ENCODE data around the gene MYO9A. TPM values are rescaled to one million over a fixed set of nuclear protein-coding genes. Genes with fewer than 3 reads are reported as not detected.

Gene MYO9A
- total RNA-seq, 5 donors from 2014 or later (not counting 1 experiment from before 2014, with no cell fraction given): 35.8 to 39.1 (median 38.2) TPM

- H3K4me3 Mint-ChIP-seq: no peak overlapping the region
- ATAC-seq (replicated peaks in 1 of 4): no peak
- Histone ChIP-seq H3K9me3 (no peaks in the 10 kb centered on the region), H3K27ac (ENCODE audit: low read length) (no peak overlapping the region), H3K4me3 (ENCODE audit: control insufficient read depth in 1 of 2, extremely low read depth in 1 of 2, low read length in 1 of 2) (no peak overlapping the region), H3K36me3 (ENCODE audit: control insufficient read depth in 2 of 2, extremely low read depth in 1 of 2, insufficient read depth in 1 of 2, low read length in 1 of 2) (no peaks in the 10 kb centered on the region), H3K4me1 (ENCODE audit: control insufficient read depth in 1 of 2, extremely low read depth in 1 of 2, insufficient read depth in 2 of 2, low read length in 2 of 2) (peaks cover 2 to 8% of the 10 kb centered on the region in 2 experiments), H3K27me3 (replicated peaks in 1 of 2; ENCODE audit: control insufficient read depth in 2 of 2, extremely low read depth in 1 of 2, insufficient read depth in 2 of 2, low read length in 1 of 2) (no peaks in the 10 kb centered on the region)
- H3K27ac Mint-ChIP-seq: no peak overlapping the region
- ChIA-PET POLR2A (interaction anchor here in 1 of 2 donors (0.6 kb wide), 2 partner anchors 14 to 592 kb away, joined by 4 to 6 read pairs; no protein-coding TSS in a partner anchor), CTCF (interaction anchor here in 1 of 2 donors (0.6 kb wide), 1 partner anchor 1289 kb away, joined by 6 read pairs; no protein-coding TSS in a partner anchor)
- no CpG with 5 or more reads among the region's 4 CpGs for WGBS (ENCODE audit: insufficient coverage)
- peaks cover 32 to 47% (median 35%) of the 10 kb centered on the region in 3 donors for H3K4me1 Mint-ChIP-seq
- H3K9me3 Mint-ChIP-seq: no peaks in the 10 kb centered on the region
- DNase-seq: no peak
- H3K27me3 Mint-ChIP-seq: no peaks in the 10 kb centered on the region
- no peaks in the 10 kb centered on the region for H3K36me3 Mint-ChIP-seq
Measured at GRCh38 chr15:72113347-72114031, 4.5 kb downstream of the MYO9A start.

GRCh38 chr15:72112805-72113204, 5.1 kb downstream of the MYO9A start:
- peaks cover 35 to 52% (median 35%) of the 10 kb centered on the region in 3 donors for H3K4me1 Mint-ChIP-seq
- ATAC-seq (replicated peaks in 1 of 4) (no peak), DNase-seq (no peak)
- POLR2A ChIA-PET: interaction anchor here (0.6 to 0.8 kb wide), 2 partner anchors 8 to 14 kb away, joined by 3 to 4 read pairs; no protein-coding TSS in a partner anchor
- CTCF ChIA-PET: interaction anchor here in 1 of 2 donors (0.6 kb wide), 1 partner anchor 1289 kb away, joined by 6 read pairs; no protein-coding TSS in a partner anchor
- no peaks in the 10 kb centered on the region for H3K9me3 ChIP-seq
- no peak overlapping the region for H3K27ac ChIP-seq (ENCODE audit: low read length)
- H3K4me1 ChIP-seq (ENCODE audit: control insufficient read depth in 1 of 2, extremely low read depth in 1 of 2, insufficient read depth in 2 of 2, low read length in 2 of 2): peaks cover 2 to 8% of the 10 kb centered on the region in 2 experiments
- H3K4me3 ChIP-seq (ENCODE audit: control insufficient read depth in 1 of 2, extremely low read depth in 1 of 2, low read length in 1 of 2): no peak overlapping the region
- no peak overlapping the region for H3K4me3 Mint-ChIP-seq
- H3K27ac Mint-ChIP-seq: no peak overlapping the region
- no peaks in the 10 kb centered on the region for H3K36me3 ChIP-seq (ENCODE audit: control insufficient read depth in 2 of 2, extremely low read depth in 1 of 2, insufficient read depth in 1 of 2, low read length in 1 of 2)
- no peaks in the 10 kb centered on the region for H3K27me3 ChIP-seq (replicated peaks in 1 of 2; ENCODE audit: control insufficient read depth in 2 of 2, extremely low read depth in 1 of 2, insufficient read depth in 2 of 2, low read length in 1 of 2)
- no peaks in the 10 kb centered on the region for H3K36me3 Mint-ChIP-seq
- no peaks in the 10 kb centered on the region for H3K27me3 Mint-ChIP-seq
- H3K9me3 Mint-ChIP-seq: no peaks in the 10 kb centered on the region

- Mint-ChIP-seq H3K36me3 (no peaks in the 10 kb centered on the region), H3K4me3 (no peak overlapping the region), H3K4me1 (peaks cover 35 to 50% (median 35%) of the 10 kb centered on the region in 3 donors), H3K9me3 (no peaks in the 10 kb centered on the region), H3K27me3 (no peaks in the 10 kb centered on the region), H3K27ac (no peak overlapping the region)
- POLR2A ChIA-PET: interaction anchor here in 1 of 2 donors (0.7 to 0.8 kb wide), 2 partner anchors 8 to 119 kb away, joined by 3 to 5 read pairs; no protein-coding TSS in a partner anchor
- Histone ChIP-seq H3K9me3 (no peaks in the 10 kb centered on the region), H3K4me1 (ENCODE audit: control insufficient read depth in 1 of 2, extremely low read depth in 1 of 2, insufficient read depth in 2 of 2, low read length in 2 of 2) (peaks cover 2 to 6% of the 10 kb centered on the region in 2 experiments), H3K27ac (ENCODE audit: low read length) (no peak overlapping the region), H3K4me3 (ENCODE audit: control insufficient read depth in 1 of 2, extremely low read depth in 1 of 2, low read length in 1 of 2) (no peak overlapping the region), H3K36me3 (ENCODE audit: control insufficient read depth in 2 of 2, extremely low read depth in 1 of 2, insufficient read depth in 1 of 2, low read length in 1 of 2) (no peaks in the 10 kb centered on the region), H3K27me3 (replicated peaks in 1 of 2; ENCODE audit: control insufficient read depth in 2 of 2, extremely low read depth in 1 of 2, insufficient read depth in 2 of 2, low read length in 1 of 2) (no peaks in the 10 kb centered on the region)
- 100% methylated on average over 2 of the region's 2 CpGs for WGBS (ENCODE audit: insufficient coverage)
- CTCF ChIA-PET: interaction anchor here in 1 of 2 donors (0.5 kb wide), 1 partner anchor 71 kb away, joined by 3 read pairs; no protein-coding TSS in a partner anchor
- DNase-seq: no peak
- no peak for ATAC-seq (replicated peaks in 1 of 4)
Measured at GRCh38 chr15:72112116-72112515, 5.8 kb downstream of the MYO9A start.

GRCh38 chr15:72110355-72110754, 7.6 kb downstream of the MYO9A start:
- H3K36me3 ChIP-seq (ENCODE audit: control insufficient read depth in 2 of 2, extremely low read depth in 1 of 2, insufficient read depth in 1 of 2, low read length in 1 of 2): no peaks in the 10 kb centered on the region
- Mint-ChIP-seq H3K9me3 (no peaks in the 10 kb centered on the region), H3K27me3 (no peaks in the 10 kb centered on the region), H3K4me1 (peaks cover 19 to 32% (median 20%) of the 10 kb centered on the region in 3 donors), H3K4me3 (no peak overlapping the region), H3K27ac (no peak overlapping the region), H3K36me3 (no peaks in the 10 kb centered on the region)
- no peaks in the 10 kb centered on the region for H3K4me1 ChIP-seq (ENCODE audit: control insufficient read depth in 1 of 2, extremely low read depth in 1 of 2, insufficient read depth in 2 of 2, low read length in 2 of 2)
- ChIA-PET CTCF (no interaction called here), POLR2A (no interaction called here)
- H3K27me3 ChIP-seq (replicated peaks in 1 of 2; ENCODE audit: control insufficient read depth in 2 of 2, extremely low read depth in 1 of 2, insufficient read depth in 2 of 2, low read length in 1 of 2): no peaks in the 10 kb centered on the region
- H3K27ac ChIP-seq (ENCODE audit: low read length): no peak overlapping the region
- no peaks in the 10 kb centered on the region for H3K9me3 ChIP-seq
- H3K4me3 ChIP-seq (ENCODE audit: control insufficient read depth in 1 of 2, extremely low read depth in 1 of 2, low read length in 1 of 2): no peak overlapping the region
- no CpG with 5 or more reads among the region's 3 CpGs for WGBS (ENCODE audit: insufficient coverage)
- ATAC-seq (replicated peaks in 1 of 4) (no peak), DNase-seq (no peak)

- Histone ChIP-seq H3K27ac (ENCODE audit: low read length) (no peak overlapping the region), H3K4me1 (ENCODE audit: control insufficient read depth in 1 of 2, extremely low read depth in 1 of 2, insufficient read depth in 2 of 2, low read length in 2 of 2) (no peaks in the 10 kb centered on the region), H3K27me3 (replicated peaks in 1 of 2; ENCODE audit: control insufficient read depth in 2 of 2, extremely low read depth in 1 of 2, insufficient read depth in 2 of 2, low read length in 1 of 2) (no peaks in the 10 kb centered on the region), H3K9me3 (no peaks in the 10 kb centered on the region), H3K36me3 (ENCODE audit: control insufficient read depth in 2 of 2, extremely low read depth in 1 of 2, insufficient read depth in 1 of 2, low read length in 1 of 2) (no peaks in the 10 kb centered on the region), H3K4me3 (ENCODE audit: control insufficient read depth in 1 of 2, extremely low read depth in 1 of 2, low read length in 1 of 2) (no peak overlapping the region)
- ChIA-PET POLR2A (no interaction called here), CTCF (no interaction called here)
- Mint-ChIP-seq H3K4me3 (no peak overlapping the region), H3K4me1 (peaks cover 22 to 26% (median 23%) of the 10 kb centered on the region in 3 donors), H3K27ac (no peak overlapping the region), H3K36me3 (no peaks in the 10 kb centered on the region), H3K27me3 (no peaks in the 10 kb centered on the region), H3K9me3 (no peaks in the 10 kb centered on the region)
- DNase-seq (no peak), ATAC-seq (replicated peaks in 1 of 4) (no peak)
- WGBS (ENCODE audit: insufficient coverage): 100% methylated on average over 1 of the region's 2 CpGs
Measured at GRCh38 chr15:72106068-72106467, 11.9 kb downstream of the MYO9A start.

- no peaks in the 10 kb centered on the region for H3K9me3 Mint-ChIP-seq
- H3K27me3 ChIP-seq (replicated peaks in 1 of 2; ENCODE audit: control insufficient read depth in 2 of 2, extremely low read depth in 1 of 2, insufficient read depth in 2 of 2, low read length in 1 of 2): no peaks in the 10 kb centered on the region
- CTCF ChIA-PET: interaction anchor here in 1 of 2 donors (0.6 kb wide), 1 partner anchor 1532 kb away, joined by 4 read pairs; no protein-coding TSS in a partner anchor
- no peaks in the 10 kb centered on the region for H3K4me1 ChIP-seq (ENCODE audit: control insufficient read depth in 1 of 2, extremely low read depth in 1 of 2, insufficient read depth in 2 of 2, low read length in 2 of 2)
- no peak overlapping the region for H3K4me3 ChIP-seq (ENCODE audit: control insufficient read depth in 1 of 2, extremely low read depth in 1 of 2, low read length in 1 of 2)
- peaks cover 18 to 26% (median 21%) of the 10 kb centered on the region in 3 donors for H3K4me1 Mint-ChIP-seq
- POLR2A ChIA-PET: interaction anchor here (0.6 kb wide), 3 partner anchors 83 to 271 kb away, joined by 3 to 5 read pairs (median 4); no protein-coding TSS in a partner anchor
- H3K27ac ChIP-seq (ENCODE audit: low read length): no peak overlapping the region
- H3K36me3 Mint-ChIP-seq: no peaks in the 10 kb centered on the region
- DNase-seq: no peak
- no peaks in the 10 kb centered on the region for H3K9me3 ChIP-seq
- no peak overlapping the region for H3K4me3 Mint-ChIP-seq
- ATAC-seq (replicated peaks in 1 of 4): no peak
- 78% methylated on average over 1 of the region's 3 CpGs for WGBS (ENCODE audit: insufficient coverage)
- no peak overlapping the region for H3K27ac Mint-ChIP-seq
- H3K27me3 Mint-ChIP-seq: no peaks in the 10 kb centered on the region
- no peaks in the 10 kb centered on the region for H3K36me3 ChIP-seq (ENCODE audit: control insufficient read depth in 2 of 2, extremely low read depth in 1 of 2, insufficient read depth in 1 of 2, low read length in 1 of 2)
Measured at GRCh38 chr15:72105111-72105510, 12.8 kb downstream of the MYO9A start.
